Anterior cingulate cortex (tissue), 58 donors: ENCODE measurements around the gene CTXN1.

Experiments
- DNase-seq, 58 donors: peaks; one replicate each; lab custom pipeline; 2025; lab: John Stamatoyannopoulos, UW

Gene CTXN1

GRCh38 chr19:7916955-7917266 is 9.0 kb downstream of the CTXN1 start:
- peak in 1 of 58 donors; percentile 51 for DNase-seq

- peak in 12 of 58 donors; percentile 8 to 51 (median 30) for DNase-seq
Observed at GRCh38 chr19:7916103-7916954, 9.6 kb downstream of the CTXN1 start.

GRCh38 chr19:7915250-7916102 is 10.5 kb downstream of the CTXN1 start:
- DNase-seq: no peak

GRCh38 chr19:7914598-7915045 is 11.3 kb downstream of the CTXN1 start, which contains the start of gene TGFBR3L:
Gene TGFBR3L, plus strand, starts transcription at chr19:7914830.
- DNase-seq: no peak

- DNase-seq: no peak
Observed at GRCh38 chr19:7914099-7914498, 11.8 kb downstream of the CTXN1 start.

GRCh38 chr19:7913652-7914051 is 12.3 kb downstream of the CTXN1 start:
- DNase-seq: no peak

- no peak for DNase-seq
Observed at GRCh38 chr19:7912697-7913564, 13.0 kb downstream of the CTXN1 start.

- no peak for DNase-seq
Observed at GRCh38 chr19:7912144-7912696, 13.7 kb downstream of the CTXN1 start.

GRCh38 chr19:7911508-7912143 is 14.3 kb downstream of the CTXN1 start:
- no peak for DNase-seq

- no peak for DNase-seq
Observed at GRCh38 chr19:7910321-7911161, 15.4 kb downstream of the CTXN1 start.

GRCh38 chr19:7909471-7910067 is 16.4 kb downstream of the CTXN1 start:
- no peak for DNase-seq

- DNase-seq: no peak
Observed at GRCh38 chr19:7908742-7909461, 17.0 kb downstream of the CTXN1 start.

- DNase-seq: no peak
Observed at GRCh38 chr19:7908078-7908699, 17.7 kb downstream of the CTXN1 start.

- no peak for DNase-seq
Observed at GRCh38 chr19:7907544-7907943, 18.4 kb downstream of the CTXN1 start.

GRCh38 chr19:7907122-7907521 is 18.8 kb downstream of the CTXN1 start:
- no peak for DNase-seq

GRCh38 chr19:7905859-7906258 is 20.1 kb downstream of the CTXN1 start:
- no peak for DNase-seq

GRCh38 chr19:7905268-7905667 is 20.7 kb downstream of the CTXN1 start:
- no peak for DNase-seq
